SU-DHL-6 (cell line): Measurements from ENCODE around the gene CYB561A3.

Experiments used
- H2AFZ ChIP-seq: fragments of 200-600 bp; sonication (generic); 2 replicates; pipeline ENCODE4 v1.6.1; 2014; ENCODE audit warnings: low read depth, mild to moderate bottlenecking, moderate library complexity, mixed read lengths, antibody characterized with exemption, low read length; ENCODE audit not compliant: severe bottlenecking
- H3F3A ChIP-seq: fragments of 200-600 bp; shearing (Covaris generic); 2 replicates; pipeline ENCODE4 v1.6.0; 2016; ENCODE audit warnings: antibody characterized with exemption, mild to moderate bottlenecking; ENCODE audit not compliant: insufficient read depth
- H3K27ac ChIP-seq: fragments of 200-600 bp; sonication (generic); 2 replicates; pipeline ENCODE4 v1.5.1; 2016; ENCODE audit warnings: low read depth, mild to moderate bottlenecking, low read length, moderate library complexity, mixed read lengths
- H3K27me3 ChIP-seq: fragments of 200-600 bp; sonication (generic), shearing (Covaris generic); 2 replicates; pipeline ENCODE4 v1.6.0; 2014; ENCODE audit warnings: mild to moderate bottlenecking, low read length
- H3K36me3 ChIP-seq: fragments of 200-600 bp; sonication (generic); 2 replicates; pipeline ENCODE4 v1.6.1; 2014; ENCODE audit warnings: mild to moderate bottlenecking, low read length, mixed read lengths
- H3K4me2 ChIP-seq: fragments of 300-600, 200-600 bp; shearing (Covaris generic), sonication (generic); 2 replicates; pipeline ENCODE4 v1.6.0; 2014; ENCODE audit warnings: low read length, low read depth, mild to moderate bottlenecking; ENCODE audit not compliant: poor library complexity, severe bottlenecking
- H3K4me3 ChIP-seq: fragments of 200-600 bp; sonication (generic); 2 replicates; pipeline ENCODE4 v1.5.1; 2014; ENCODE audit warnings: antibody characterized with exemption, low read length, mild to moderate bottlenecking, mixed read lengths; ENCODE audit not compliant: insufficient read depth, poor library complexity, severe bottlenecking
- H3K79me2 ChIP-seq: fragments of 200-600 bp; sonication (generic); 2 replicates; pipeline ENCODE4 v1.6.1; 2014; ENCODE audit warnings: mild to moderate bottlenecking, low read length, moderate library complexity; ENCODE audit not compliant: insufficient read depth
- H3K9ac ChIP-seq: fragments of 200-600 bp; sonication (generic); 2 replicates; pipeline ENCODE4 v1.7.0; 2014; ENCODE audit warnings: mild to moderate bottlenecking, low read length
- H3K9me2 ChIP-seq: fragments of 200-600 bp; sonication (generic); replicated peaks from 2 replicates; pipeline ENCODE4 v1.6.1; 2014; ENCODE audit warnings: low read length; ENCODE audit not compliant: insufficient read depth
- H3K9me3 ChIP-seq: fragments of 200-600 bp; sonication (generic); 2 replicates; pipeline ENCODE4 v1.6.1; 2014; ENCODE audit warnings: low read length, mixed read lengths; ENCODE audit not compliant: insufficient read depth
- H4K20me1 ChIP-seq: fragments of 200-600 bp; sonication (generic); 2 replicates; pipeline ENCODE4 v1.6.1; 2014; ENCODE audit warnings: low read depth, mild to moderate bottlenecking, antibody characterized with exemption, low read length, moderate library complexity, mixed read lengths
- CTCF ChIP-seq: fragments of 200-600 bp; sonication (generic); IDR thresholded peaks from one replicate; pipeline ENCODE4 v1.5.1; 2017; ENCODE audit warnings: antibody characterized with exemption, mild to moderate bottlenecking, low read length, moderate library complexity; ENCODE audit not compliant: insufficient read depth, poor library complexity, severe bottlenecking
- EZH2phosphoT487 ChIP-seq: fragments of 200-600 bp; sonication (generic), shearing (Covaris generic); conservative IDR thresholded peaks from 2 replicates; pipeline ENCODE4 v1.6.1; 2018; ENCODE audit warnings: mild to moderate bottlenecking, antibody characterized with exemption, low read length, moderate library complexity, mixed read lengths

The CYB561A3 gene

GRCh38 chr11:61349916-61350315 is 11.8 kb downstream of the CYB561A3 start:
- Histone ChIP-seq H3K4me2 (no peak overlapping the region), H3K36me3 (peaks cover 6% of the 10 kb centered on the region; the same call in 1 of the 2 replicates), H4K20me1 (no peaks in the 10 kb centered on the region)

GRCh38 chr11:61349189-61349751 is 12.4 kb downstream of the CYB561A3 start:
- no peaks in the 10 kb centered on the region for H3K27me3 ChIP-seq
- no peak for TF ChIP-seq CTCF
- no peak for TF ChIP-seq EZH2phosphoT487
- H3K4me3 ChIP-seq, result no peak overlapping the region
- no peaks in the 10 kb centered on the region for H4K20me1 ChIP-seq
- peaks cover 6% of the 10 kb centered on the region; the same call in 1 of the 2 replicates for H3K36me3 ChIP-seq
- no peaks in the 10 kb centered on the region for H3K9me3 ChIP-seq
- no peaks in the 10 kb centered on the region for H3K9me2 ChIP-seq
- no peak overlapping the region for H2AFZ ChIP-seq
- no peak overlapping the region for H3K27ac ChIP-seq
- no peak overlapping the region for H3K9ac ChIP-seq
- H3F3A ChIP-seq, result no peaks in the 10 kb centered on the region
- peaks cover 10% of the 10 kb centered on the region; the same call in 1 of the 2 replicates for H3K79me2 ChIP-seq
- H3K4me2 ChIP-seq, result no peak overlapping the region

More at GRCh38 chr11:61349916-61350315, 11.8 kb downstream of the CYB561A3 start:
- Histone ChIP-seq H3K27ac (no peak overlapping the region), H2AFZ (no peak overlapping the region), H3K4me3 (no peak overlapping the region), H3K9ac (no peak overlapping the region), H3K79me2 (peaks cover 16% of the 10 kb centered on the region; the same call in 1 of the 2 replicates), H3F3A (no peaks in the 10 kb centered on the region), H3K9me2 (no peaks in the 10 kb centered on the region), H3K27me3 (no peaks in the 10 kb centered on the region), H3K9me3 (no peaks in the 10 kb centered on the region)
- TF ChIP-seq CTCF (no peak), EZH2phosphoT487 (no peak)

GRCh38 chr11:61347916-61348461 is 13.7 kb downstream of the CYB561A3 start:
- Histone ChIP-seq H3F3A (no peaks in the 10 kb centered on the region), H3K9me2 (no peaks in the 10 kb centered on the region), H3K9me3 (no peaks in the 10 kb centered on the region), H3K27me3 (no peaks in the 10 kb centered on the region), H3K9ac (no peak overlapping the region), H3K4me2 (no peak overlapping the region), H3K36me3 (0 out of 2 replicates have a peak, but pooled peaks cover 3% of the 10 kb centered on the region), H4K20me1 (no peaks in the 10 kb centered on the region), H3K4me3 (no peak overlapping the region), H3K79me2 (peaks cover under 1% of the 10 kb centered on the region; the same call in 1 of the 2 replicates), H2AFZ (no peak overlapping the region), H3K27ac (no peak overlapping the region)
- TF ChIP-seq EZH2phosphoT487 (no peak), CTCF (no peak)
